ENCODE data around the gene TARS2. TPM values are rescaled to one million over a fixed set of nuclear protein-coding genes. Genes with fewer than 3 reads are reported as not detected.

Gene TARS2
- total RNA-seq, 4 donors from 2014 or later = 9.7 to 25.1 (median 16.5) TPM

DNA sequence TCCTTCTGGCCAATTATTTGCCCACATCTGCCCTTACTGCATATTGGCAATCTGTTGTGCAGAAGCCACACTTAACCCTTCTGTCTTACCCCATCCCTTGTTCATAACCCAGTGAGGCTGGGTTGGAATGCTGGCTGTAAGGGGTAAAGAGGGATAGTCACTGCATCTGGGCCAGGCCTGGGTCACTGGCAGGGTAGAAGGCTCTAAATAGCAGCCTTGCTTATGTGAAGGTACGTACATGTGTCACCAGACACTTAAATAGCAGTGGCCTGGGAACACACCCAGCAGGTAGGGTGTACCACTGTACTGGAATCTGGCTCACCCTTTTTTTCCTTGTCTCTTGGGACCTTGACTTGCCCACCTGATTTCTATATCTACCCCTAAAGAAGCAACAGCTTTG lies 9.9 kb upstream of the TARS2 start:
- DNase-seq (ENCODE audit: low spot score in 2 of 2) = peak in 1 of 2 donors; percentile 71
- no peak overlapping the region for H3K4me3 ChIP-seq (ENCODE audit: low read depth, poor library complexity, severe bottlenecking)
- 45% methylated on average over 1 of the region's 1 CpG for WGBS, 2 donors
- intact Hi-C loops (cut with DNase I; ENCODE audit: low total_unique reads) = no loop called here
- TF ChIP-seq, protein P1, sequence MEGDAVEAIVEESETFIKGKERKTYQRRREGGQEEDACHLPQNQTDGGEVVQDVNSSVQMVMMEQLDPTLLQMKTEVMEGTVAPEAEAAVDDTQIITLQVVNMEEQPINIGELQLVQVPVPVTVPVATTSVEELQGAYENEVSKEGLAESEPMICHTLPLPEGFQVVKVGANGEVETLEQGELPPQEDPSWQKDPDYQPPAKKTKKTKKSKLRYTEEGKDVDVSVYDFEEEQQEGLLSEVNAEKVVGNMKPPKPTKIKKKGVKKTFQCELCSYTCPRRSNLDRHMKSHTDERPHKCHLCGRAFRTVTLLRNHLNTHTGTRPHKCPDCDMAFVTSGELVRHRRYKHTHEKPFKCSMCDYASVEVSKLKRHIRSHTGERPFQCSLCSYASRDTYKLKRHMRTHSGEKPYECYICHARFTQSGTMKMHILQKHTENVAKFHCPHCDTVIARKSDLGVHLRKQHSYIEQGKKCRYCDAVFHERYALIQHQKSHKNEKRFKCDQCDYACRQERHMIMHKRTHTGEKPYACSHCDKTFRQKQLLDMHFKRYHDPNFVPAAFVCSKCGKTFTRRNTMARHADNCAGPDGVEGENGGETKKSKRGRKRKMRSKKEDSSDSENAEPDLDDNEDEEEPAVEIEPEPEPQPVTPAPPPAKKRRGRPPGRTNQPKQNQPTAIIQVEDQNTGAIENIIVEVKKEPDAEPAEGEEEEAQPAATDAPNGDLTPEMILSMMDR (IDR thresholded peaks at IDR 0.05) = no peak
- TF ChIP-seq POLR2A (IDR thresholded peaks at IDR 0.05) = no peak

DNA sequence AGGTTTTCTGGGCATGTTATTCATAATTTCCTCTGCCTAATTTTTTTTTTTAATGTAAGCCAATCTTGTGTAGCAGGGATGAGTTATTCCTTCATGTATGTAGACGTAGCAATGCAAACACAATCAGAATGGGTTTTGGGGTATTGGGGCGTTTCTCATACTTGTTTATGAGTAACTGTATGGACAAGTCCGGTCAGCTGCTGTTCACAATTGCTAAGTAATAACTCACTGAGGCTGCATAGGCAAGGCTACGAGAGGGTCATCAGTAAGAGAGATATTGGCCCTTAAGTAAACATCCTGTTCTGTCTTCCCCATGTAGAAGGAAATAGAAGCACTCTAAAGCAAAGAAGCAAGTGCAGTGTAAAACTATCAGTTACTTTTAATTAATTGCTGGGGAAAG lies 9.5 kb upstream of the TARS2 start:
- peak in 1 of 2 donors; percentile 34 for DNase-seq (ENCODE audit: low spot score in 2 of 2)
- TF ChIP-seq, protein P1 (IDR thresholded peaks at IDR 0.05) = no peak
- no peak for TF ChIP-seq POLR2A (IDR thresholded peaks at IDR 0.05)
- no peak overlapping the region for H3K4me3 ChIP-seq (ENCODE audit: low read depth, poor library complexity, severe bottlenecking)
- intact Hi-C loops (cut with DNase I; ENCODE audit: low total_unique reads) = no loop called here
- WGBS, 2 donors = 50 to 53% methylated on average over 4 of the region's 4 CpGs

DNA sequence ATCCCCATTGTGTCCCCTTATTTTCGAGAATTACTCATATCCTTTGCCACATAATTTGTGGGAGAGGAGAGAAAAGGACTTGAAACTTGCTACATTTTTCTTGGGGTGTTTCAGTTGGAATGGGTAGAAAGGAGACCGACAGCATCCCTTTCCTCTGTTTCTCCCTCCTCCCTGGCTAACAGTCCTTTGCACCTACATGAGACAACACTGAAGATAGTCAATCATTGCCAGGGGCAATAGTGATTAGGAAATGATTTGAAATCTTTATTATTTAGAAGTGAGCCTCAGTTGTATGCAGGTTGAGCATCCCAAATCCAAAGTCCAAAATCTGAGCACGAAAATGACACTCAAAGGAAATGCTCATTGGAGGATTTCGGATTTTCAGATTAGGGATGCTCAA lies 7.8 kb upstream of the TARS2 start:
- H3K4me3 ChIP-seq (ENCODE audit: low read depth, poor library complexity, severe bottlenecking) = no peak overlapping the region
- TF ChIP-seq, protein P1 (IDR thresholded peaks at IDR 0.05) = no peak
- TF ChIP-seq POLR2A (IDR thresholded peaks at IDR 0.05) = no peak
- no peak for DNase-seq (ENCODE audit: low spot score in 2 of 2)
- intact Hi-C loops (cut with DNase I; ENCODE audit: low total_unique reads) = no loop called here
- WGBS, 2 donors = 70 to 78% methylated on average over 4 of the region's 4 CpGs

DNA sequence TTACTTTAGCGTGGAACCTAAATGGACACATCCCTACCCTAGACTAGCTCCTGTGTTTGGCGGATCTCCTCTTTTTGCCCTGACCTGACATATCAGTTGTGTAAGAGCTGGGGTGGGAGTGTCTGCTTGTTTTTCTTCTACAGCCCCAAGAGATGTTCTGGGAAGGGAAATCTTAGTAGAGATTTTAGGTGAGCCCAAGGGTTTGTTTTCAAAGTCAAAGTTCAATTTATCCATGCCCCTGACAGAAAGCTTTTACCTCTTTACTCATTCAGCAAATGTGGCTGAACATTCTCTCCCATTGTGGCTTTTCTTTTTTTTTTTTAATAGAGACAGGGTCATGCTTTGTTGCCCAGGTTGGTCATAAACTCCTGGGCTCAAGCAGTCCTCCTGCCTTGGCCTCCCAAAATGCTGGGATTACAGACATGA lies 7.3 kb upstream of the TARS2 start:
- no peak for DNase-seq (ENCODE audit: low spot score in 2 of 2)
- WGBS, 2 donors = 73 to 77% methylated on average over 2 of the region's 2 CpGs
- intact Hi-C loops (cut with DNase I; ENCODE audit: low total_unique reads) = loop anchor here (10.0 kb wide), 1 partner anchor 515 kb away; no protein-coding TSS in a partner anchor

DNA sequence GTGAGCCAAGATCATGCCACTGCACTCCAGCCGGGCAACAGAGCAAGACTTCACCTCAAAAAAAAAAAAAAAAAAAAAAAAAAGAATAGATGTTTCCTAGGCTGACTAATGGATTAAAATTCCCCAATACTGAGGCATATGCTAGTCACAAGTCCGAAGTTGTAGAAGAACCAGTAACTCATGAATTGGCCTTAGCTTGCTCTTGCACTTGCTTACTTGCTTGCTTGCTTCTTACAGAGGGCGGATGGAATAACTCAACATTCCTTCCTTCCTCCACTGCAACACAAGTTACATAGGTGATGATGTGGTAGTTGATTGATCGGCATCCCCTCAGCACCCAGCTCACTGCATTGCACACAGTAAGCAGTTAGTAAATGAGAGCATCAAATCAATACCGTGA lies 2.8 kb upstream of the TARS2 start:
- H3K4me3 ChIP-seq (ENCODE audit: low read depth, poor library complexity, severe bottlenecking) = no peak overlapping the region
- 78 to 79% methylated on average over 5 of the region's 5 CpGs for WGBS, 2 donors
- DNase-seq (ENCODE audit: low spot score in 2 of 2) = no peak
- intact Hi-C loops (cut with DNase I; ENCODE audit: low total_unique reads) = loop anchor here (10.0 kb wide), 1 partner anchor 510 kb away; no protein-coding TSS in a partner anchor
- TF ChIP-seq, protein P1 (IDR thresholded peaks at IDR 0.05) = no peak
- no peak for TF ChIP-seq POLR2A (IDR thresholded peaks at IDR 0.05)

More for the DNA sequence above, 7.3 kb upstream of the TARS2 start:
- no peak overlapping the region for H3K4me3 ChIP-seq (ENCODE audit: low read depth, poor library complexity, severe bottlenecking)
- TF ChIP-seq, protein P1 (IDR thresholded peaks at IDR 0.05) = no peak
- no peak for TF ChIP-seq POLR2A (IDR thresholded peaks at IDR 0.05)

DNA sequence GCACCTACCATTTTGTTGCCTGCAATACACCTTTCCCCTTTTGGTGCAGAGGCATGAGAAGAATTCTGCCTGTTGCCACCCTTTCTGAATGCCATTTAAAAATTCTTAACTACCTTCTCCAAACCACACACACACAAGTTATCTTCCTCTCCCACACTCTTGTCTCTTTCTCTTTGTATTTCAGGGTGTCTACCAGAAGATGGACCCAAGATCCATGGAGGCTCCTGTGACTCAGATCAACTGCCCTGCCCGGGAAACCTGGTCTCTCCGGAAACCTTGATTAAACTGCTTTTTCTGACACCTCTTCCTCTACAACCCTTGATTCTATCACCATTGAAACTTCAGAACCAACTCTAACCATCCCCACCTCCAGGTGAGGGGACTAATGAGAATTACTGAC lies 2.4 kb upstream of the TARS2 start:
- 15 to 19% methylated on average over 2 of the region's 2 CpGs for WGBS, 2 donors
- no peak for DNase-seq (ENCODE audit: low spot score in 2 of 2)
- H3K4me3 ChIP-seq (ENCODE audit: low read depth, poor library complexity, severe bottlenecking) = no peak overlapping the region
- no peak for TF ChIP-seq POLR2A (IDR thresholded peaks at IDR 0.05)
- TF ChIP-seq, protein P1 (IDR thresholded peaks at IDR 0.05) = no peak
- intact Hi-C loops (cut with DNase I; ENCODE audit: low total_unique reads) = loop anchor here (10.0 kb wide), 1 partner anchor 510 kb away; no protein-coding TSS in a partner anchor
